IPS-11a (cell line): ENCODE data around the gene DMD.
"Not testable (repeated sequence)": the region's sequence is repeated elsewhere in the genome, so short reads cannot be mapped to it uniquely, and the experiment has no call there.

Source experiments
- H3K4me3 ChIP-seq: one replicate; pipeline ENCODE4 v1.5.1; 2013; ENCODE audit warnings: low read depth, low read length, control low read depth

Gene DMD

DNA sequence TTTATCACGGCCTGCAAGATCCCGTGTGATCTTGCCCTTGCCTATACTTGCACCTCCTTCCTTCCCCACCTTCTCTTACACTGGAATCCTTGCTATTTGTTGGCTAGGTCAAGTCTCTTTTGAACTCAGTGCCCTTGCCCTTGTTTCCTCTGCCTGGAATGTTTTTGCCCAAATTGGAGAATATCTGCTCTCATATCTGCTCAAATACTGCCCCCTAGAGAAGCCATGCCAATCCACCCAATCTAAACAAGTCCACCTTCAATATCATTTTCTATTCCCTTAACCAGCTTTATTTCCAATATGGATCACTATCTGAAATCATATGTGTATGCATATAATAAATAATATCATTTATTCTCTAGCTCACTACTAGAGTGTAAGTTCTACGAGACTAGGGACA is 1095.3 kb downstream of the DMD start:
- H3K4me3 ChIP-seq: no peak overlapping the region

DNA sequence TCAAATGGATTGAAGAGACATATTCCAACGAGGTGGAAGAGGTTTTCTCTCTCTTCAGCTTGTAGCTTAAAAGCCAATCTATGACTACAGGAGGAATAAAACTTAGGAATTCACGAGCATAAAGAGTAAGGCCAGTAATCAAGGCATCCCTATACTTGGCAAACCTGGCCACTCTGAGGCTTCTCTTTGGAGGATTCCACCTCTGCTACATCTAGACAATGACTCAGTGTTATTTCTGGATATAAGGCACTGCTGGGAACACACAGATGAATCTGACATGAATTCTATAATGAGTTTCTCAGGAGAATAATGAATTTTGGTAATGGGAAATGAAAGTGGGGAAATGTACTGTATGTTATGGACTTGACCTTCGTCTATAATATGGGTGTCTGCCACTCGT is 1123.7 kb downstream of the DMD start:
- no peak overlapping the region for H3K4me3 ChIP-seq

DNA sequence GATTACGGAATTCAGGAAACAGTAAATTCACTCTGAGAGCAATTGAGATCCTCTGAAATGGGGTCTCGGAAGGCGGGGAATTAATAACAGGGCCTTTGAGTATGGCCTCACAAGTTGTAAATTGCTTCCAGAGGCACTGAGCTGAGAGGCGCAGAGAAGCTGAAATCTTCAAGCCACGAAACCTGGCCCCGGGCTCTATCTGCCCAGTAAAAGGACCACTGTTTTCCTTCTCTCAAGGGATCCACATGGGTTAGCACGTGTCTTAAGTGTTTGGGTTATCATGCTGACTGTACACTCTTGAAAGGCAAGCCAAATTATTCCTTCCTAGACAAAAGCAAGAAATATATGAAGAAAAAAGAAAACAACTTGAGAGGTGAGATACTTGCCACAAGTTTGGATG is 1126.6 kb downstream of the DMD start:
- no peak overlapping the region for H3K4me3 ChIP-seq

DNA sequence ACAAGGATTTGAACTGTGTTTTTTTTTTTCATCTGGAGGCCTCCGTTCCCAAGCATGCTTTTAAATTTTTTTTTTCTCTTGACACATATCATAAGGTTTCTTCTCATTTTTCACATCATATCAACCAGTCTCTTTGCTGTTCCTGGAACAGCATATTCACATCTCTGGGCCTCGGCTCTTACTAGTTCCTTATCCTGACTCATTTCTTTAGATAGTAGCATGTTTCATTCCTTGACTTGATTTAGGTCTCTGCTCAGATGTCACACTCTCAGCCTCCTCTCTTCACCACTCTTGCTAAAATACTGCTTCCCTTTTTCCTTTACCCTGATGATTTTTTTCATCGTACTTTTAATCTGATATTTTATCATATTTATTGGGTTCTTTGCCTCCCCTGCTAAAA is 1163.1 kb downstream of the DMD start:
- H3K4me3 ChIP-seq: no peak overlapping the region

DNA sequence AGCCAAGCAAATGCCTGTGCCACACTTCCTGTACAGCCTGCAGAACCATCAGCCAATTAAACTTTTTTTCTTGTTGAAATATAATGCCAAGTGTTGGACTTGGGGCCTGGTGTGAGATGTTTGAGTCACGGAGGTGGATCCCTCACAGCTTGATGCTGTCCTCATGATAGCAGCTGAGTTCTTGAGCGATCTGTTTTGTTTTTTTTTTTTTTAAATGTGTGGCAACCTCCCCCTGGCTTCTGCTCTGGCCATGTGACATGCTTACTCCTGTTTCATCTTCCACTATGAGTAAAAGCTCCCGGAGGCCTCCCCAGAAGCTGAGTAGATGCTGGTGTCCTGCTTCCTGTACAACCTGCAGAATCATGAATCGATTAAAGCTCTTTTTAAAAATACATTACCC is 1166.2 kb downstream of the DMD start:
- no peak overlapping the region for H3K4me3 ChIP-seq

DNA sequence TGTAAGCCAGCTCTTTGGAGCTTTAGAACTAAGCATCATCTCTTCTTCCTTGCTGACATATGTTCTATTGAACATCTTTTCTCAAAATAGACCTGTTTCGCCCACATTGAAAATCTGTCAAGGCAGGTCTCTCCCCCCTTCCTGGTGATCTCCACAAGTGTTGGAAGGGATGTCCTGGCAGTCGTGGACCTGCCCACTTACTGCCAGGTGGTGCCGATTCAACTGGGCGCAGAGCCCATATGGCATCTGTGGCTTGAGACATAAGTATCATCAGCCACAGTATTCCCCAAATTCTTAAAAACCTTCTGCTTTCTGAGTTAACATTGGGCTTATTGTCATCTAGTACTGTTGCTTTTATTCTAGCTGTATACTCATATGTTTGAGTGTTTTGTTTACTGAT is 1170.2 kb downstream of the DMD start:
- H3K4me3 ChIP-seq: no peak overlapping the region

DNA sequence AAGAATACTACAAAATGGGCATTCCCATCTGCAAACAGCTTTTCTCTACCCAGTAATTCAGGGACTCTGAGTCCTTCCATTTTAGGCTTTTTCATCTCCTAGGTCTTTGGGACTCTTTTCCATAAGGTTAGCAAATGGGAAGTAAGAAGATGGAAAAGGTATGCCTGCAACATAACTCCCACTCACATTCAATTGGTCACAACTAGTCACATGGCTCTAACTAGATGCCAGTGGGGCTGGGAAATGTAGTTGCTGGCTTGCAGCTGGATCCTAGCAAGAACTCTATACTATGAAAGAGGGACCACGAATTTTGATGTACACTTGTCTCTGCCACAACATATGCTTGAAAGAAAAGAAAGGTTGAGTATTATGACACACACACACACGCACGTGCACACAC is 1184.6 kb downstream of the DMD start:
- no peak overlapping the region for H3K4me3 ChIP-seq

DNA sequence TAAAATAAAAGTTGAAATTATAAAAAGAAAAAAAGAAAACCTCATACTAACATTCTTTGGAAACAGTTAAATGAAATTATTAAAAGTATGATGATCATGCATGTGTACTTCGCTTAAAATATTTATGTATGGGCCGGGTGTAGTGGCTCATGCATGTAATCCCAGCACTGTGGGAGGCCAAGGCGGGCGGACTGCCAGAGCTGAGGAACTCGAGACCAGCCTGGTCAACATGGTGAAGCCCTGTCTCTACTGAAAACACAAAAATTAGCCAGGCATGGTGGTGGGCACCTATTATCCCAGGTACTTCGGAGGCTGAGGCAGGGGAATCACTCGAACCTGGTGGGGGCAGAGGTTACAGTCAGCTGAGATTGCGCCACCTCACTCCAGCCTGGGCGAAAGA is 1187.3 kb downstream of the DMD start:
- no peak overlapping the region for H3K4me3 ChIP-seq

DNA sequence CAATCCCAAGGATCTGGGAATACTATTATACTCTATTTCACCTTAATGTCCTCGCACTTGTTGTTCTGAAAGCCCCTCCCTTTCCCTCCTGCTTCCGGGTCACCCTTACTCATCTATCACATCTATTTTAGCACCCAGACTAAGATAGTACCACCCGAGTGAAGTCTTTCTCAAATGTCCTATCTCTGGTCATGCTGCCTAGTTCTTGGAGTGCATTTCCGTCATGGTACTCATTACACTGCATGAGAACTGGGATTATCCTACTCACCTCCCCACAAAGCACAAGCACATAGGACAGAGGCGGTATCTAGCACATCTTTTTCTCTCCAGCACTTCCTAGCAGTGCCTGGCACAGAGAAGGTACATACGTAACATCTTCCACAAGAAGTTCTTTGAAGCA is 1195.2 kb downstream of the DMD start:
- no peak overlapping the region for H3K4me3 ChIP-seq

DNA sequence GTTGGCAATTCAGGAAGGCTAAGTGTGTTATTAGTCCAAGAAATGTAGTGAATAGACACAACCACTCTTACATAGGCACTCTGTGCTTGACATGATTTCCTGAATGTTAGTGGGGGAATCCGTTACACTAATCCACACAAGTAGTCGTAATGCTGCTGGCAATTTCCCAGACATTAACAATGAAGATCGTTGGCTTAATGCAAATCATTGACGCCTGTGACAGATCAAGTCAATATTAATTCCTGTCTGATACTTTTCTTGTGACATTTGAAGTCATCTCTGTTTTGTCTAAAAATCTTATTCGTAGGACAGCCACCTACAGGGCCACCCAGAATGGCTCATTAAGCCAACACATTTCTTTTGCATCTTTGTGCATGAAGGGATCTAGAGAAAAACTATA is 1200.4 kb downstream of the DMD start:
- no peak overlapping the region for H3K4me3 ChIP-seq

DNA sequence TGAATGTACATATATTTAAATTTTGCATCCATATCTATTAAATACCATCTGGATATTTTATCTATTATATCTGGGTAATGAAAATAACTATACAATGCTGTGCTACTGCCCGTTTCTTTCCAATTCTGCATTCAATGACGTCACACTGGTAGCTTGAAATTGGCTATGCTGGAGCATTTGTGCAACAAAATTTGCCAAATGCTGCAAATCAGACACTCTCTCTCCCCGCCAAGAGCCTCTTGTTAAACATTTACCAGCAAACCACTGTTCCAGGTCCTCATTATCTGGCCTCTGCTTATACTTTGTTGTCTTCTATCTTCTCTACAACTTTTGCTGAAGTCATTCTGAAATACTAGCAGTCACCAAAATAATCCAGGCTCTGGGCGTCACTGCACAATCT is 1201.1 kb downstream of the DMD start:
- no peak overlapping the region for H3K4me3 ChIP-seq

DNA sequence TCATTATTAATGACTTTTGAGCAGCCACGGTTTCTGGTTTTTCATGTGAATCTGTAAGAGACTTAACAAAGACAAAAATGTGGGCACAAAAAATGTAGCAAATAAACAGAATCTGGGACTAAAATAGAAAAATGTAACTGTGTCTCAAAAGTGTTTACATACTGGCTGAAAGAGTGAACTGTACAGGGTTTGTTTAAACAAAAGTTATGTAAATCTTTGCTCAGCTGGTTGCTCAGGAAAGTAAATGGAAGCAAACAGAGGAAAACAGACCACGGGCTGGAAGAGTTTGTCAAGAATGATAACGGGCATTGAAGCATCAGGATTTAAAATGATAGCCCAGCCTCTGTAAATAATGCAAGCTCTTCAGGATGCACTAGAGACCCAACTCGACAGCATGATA is 1217.7 kb downstream of the DMD start:
- no peak overlapping the region for H3K4me3 ChIP-seq

DNA sequence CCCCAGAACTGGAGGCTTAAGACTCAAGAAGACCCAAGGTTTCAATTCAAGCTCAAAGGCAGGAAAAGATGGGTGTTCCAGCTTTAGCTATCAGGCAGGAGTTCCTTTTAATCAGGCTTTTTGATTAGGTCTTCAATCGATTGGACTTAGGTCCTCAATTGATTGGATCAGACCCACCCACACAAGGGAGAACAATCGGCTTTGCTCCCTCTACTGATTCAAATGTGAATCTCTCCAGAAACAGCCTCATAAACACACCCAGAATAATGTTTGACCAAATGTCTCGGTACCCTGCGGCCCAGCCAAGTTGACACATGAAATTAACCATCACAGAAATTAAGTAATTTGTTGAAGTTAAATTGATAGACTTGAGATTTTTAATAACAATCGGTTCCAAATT is 1222.4 kb downstream of the DMD start:
- no peak overlapping the region for H3K4me3 ChIP-seq

DNA sequence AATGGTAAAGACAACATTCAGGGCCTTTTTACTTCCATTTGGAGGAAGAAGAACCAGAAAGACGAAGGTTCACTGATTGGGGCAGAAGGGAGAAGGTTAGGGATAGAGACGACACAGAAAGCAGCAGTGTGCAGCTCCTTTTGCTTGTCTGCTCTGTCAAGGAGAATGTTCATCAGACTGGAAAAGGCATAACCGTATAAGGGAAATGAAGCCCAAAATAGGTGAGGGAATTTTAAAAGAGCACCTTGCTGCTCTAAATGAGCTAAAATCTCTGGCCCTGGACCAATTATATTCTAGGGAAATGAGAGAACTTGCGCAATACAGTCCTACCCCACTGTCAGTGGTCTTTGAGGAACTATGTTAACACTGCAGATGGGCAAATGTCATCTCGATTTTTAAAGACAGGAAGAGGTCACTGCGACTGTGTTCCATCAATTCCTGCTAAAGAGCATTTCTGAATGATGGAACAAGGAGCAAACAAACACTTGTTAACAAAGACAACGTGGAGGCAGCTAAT is 1229.7 kb downstream of the DMD start:
- H3K4me3 ChIP-seq: no peak overlapping the region

DNA sequence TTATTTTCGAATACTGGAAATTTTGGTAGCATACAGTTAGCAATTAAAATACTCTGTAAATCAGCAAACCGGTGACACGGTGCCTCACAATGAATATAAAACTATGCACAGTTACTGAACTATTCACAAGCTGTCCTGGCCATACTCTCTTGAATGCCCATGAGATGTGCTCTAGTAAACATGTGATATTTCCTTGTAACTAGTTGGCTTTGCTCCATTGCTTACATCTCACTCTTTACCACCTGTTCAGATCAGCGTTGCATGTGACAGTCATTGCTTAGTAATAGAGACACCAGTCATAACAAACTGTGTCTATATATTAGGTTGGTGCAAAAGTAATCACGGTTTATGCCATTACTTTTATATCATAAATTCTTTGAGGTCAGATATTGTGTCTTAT is 1241.6 kb downstream of the DMD start:
- no peak overlapping the region for H3K4me3 ChIP-seq

DNA sequence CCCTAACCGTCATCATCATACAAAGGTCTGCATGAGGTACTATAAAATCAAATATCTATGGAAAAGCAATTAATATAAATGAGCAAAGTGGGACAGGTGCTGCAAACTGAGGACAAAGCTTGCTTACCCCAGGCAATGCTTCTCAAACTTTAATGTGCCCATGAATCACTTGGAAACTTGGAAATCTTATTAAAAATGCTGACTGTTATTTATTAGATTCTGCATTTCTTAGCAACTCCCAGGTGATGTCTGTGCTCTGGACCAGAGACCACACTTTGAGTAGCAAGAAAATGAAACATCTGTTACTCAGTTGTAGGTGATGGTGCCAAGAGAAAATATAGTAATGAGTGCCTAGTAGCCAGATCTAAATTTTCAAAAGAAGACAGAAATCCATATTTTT is 1249.1 kb downstream of the DMD start:
- H3K4me3 ChIP-seq: no peak overlapping the region

DNA sequence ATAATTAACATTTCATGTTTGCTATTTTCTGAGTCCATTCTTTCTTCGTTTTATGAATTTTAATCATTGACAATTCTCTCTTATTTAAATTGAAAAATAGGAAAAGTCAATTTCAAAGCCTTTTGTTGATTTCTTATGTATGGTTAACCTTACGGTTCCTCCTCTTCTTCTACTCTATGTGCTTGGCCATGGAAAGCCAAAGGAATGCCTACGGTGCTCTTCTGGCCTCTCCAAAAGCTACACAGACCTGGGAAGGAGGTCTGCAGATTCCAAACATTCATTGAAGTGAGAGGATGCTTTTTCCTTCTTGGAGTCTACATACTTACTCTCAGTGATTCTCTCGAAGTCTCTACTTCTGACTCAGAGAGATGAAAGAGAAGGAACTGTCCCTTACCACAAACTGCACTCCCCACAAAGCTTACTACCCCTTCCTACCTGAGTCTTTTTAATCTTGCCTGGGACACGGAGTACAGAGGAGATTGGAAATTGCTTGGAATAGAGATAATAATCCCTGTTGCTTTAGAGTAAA is 1276.4 kb downstream of the DMD start:
- H3K4me3 ChIP-seq: no peak overlapping the region

DNA sequence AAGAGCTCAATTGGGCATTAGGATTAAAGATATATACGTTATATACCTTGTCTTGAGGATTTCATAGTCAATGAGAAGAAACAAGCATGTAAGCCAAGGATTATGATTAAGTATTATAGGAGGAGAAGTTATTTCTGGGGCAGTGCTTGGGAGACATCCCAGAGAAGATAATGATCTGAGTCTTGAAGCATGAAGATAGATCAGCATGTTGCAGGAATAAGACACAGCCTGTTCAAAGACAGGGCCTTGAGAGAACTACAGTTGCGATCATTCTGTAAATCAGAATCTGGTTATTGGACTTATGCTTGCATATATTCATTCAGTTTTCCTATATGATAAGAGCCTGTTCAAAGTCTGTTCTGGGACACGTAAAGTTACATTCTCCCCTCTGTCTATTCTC is 1277.3 kb downstream of the DMD start:
- H3K4me3 ChIP-seq: no peak overlapping the region

DNA sequence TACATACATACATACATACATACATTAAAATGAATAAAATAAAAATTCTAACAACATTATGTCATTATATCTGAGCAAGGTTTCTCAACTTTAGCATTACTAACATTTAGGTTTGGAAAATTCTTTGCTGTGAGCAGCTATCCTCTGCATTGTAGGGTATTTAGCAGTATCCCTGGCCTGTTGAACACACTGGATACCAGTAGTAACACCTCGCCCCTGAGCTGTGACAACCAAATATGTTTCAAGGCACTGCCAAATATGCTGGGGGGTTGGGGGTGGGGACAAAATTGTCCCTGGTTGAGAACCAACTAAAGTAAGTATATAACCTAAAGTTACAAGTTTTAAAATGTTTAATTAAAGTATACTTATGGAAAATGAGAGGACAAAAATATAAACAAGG is 1278.6 kb downstream of the DMD start:
- H3K4me3 ChIP-seq: no peak overlapping the region

DNA sequence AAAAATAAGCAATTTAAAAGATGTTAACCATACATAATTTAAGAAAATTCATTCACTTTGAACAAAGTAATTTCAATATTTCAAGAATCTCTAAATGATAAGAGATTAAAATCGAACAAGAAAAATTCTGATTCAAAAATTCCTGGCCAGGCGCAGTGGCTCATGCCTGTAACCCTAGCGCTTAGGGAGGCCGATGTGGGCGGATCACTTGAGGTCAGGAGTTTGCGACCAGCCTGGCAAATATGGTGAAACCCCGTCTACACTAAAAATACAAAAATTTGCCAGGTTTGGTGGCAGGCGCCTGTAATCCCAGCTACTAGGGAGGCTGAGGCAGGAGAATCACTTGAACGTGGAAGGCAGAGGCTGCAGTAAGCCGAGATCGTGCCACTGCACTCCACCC is 1279.0 kb downstream of the DMD start:
- not testable (repeated sequence) for H3K4me3 ChIP-seq

DNA sequence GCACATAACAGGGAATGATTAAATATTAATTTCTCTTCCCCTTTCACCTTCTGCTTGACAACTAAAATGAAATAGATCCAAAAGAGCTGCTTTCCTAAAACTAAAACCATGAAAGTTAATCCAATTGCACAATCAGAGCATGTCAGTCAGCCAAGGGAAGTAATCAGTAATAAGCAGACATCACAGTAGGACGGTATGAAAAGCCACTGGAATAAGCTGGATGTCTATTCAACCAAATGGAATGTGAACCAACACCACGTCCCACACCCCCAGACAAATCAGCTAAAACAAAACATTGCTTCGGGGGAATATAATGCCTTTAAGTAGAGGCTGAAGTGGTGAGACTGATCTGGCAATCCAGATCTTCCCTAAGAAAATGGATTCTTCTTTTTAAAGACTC is 1280.1 kb downstream of the DMD start:
- no peak overlapping the region for H3K4me3 ChIP-seq

DNA sequence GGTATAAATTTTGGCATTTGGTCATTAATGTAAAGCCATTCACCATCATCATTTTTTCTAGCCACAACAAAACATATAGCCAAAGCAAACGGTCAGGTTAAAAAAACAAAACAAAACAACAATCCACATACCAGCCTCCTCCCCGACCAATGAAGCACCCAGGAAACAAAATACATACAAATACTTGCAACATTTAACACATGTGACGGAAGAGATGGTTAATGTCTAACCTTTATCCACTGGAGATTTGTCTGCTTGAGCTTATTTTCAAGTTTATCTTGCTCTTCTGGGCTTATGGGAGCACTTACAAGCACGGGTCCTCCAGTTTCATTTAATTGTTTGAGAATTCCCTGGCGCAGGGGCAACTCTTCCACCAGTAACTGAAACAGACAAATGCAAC is 1282.0 kb downstream of the DMD start:
- no peak overlapping the region for H3K4me3 ChIP-seq

DNA sequence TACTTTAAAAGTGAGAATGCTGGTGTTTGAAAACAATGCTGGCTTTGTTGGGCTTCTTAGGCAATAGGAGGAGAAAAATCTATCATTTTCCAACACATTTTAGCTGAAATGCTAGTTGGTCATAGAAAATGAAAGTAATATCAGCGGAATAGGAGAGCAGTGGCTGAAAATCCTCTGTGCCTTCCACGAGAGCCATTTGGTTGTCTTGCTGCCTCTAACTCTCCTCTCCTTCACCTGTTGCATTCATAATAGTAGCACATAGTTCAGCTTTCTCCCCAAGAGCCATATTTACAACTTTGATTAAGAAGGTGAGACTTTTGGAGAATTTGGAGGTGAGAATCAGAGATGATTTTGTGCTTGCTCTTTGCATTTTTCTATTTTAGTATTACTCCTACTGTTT is 1290.1 kb downstream of the DMD start:
- no peak overlapping the region for H3K4me3 ChIP-seq
